Endothelial cell of umbilical vein (primary cell): ENCODE results near the gene PNPLA1. TPM values are rescaled to one million over a fixed set of nuclear protein-coding genes. Genes with fewer than 3 reads are reported as not detected.
A peak's percentile ranks its signal among the peaks of the same experiment; 100 is the strongest.

Source experiments
- BruUV-seq: library from RNA; stranded (reverse); fragments of 400-500 nt; replicated peaks from 2 replicates; lab custom pipeline; 2021; lab: Mats Ljungman, UMichigan
- CTCF ChIA-PET: fragments of 300-600, 350-600 bp; sonication (Branson Sonifier 250); formaldehyde crosslinking; loops from one replicate; lab custom pipeline; 2021; ENCODE audit warnings: antibody characterized with exemption, inconsistent platforms; lab: Charles Lee
- POLR2A ChIA-PET: fragments of 300-600, 350-600 bp; sonication (Branson Sonifier 250); formaldehyde crosslinking; loops from one replicate; lab custom pipeline; 2021; ENCODE audit warnings: antibody characterized with exemption, inconsistent platforms; lab: Charles Lee
- DNase-seq: peaks from one replicate; pipeline ENCODE4 v3.0.0-alpha.2; 2011; ENCODE audit warnings: low read depth, low spot score
- FAIRE-seq: peaks from 2 replicates; lab custom pipeline; 2011; peaks lifted over from hg19 to GRCh38; lab: Jason Lieb, UNC
- H2AFZ ChIP-seq: 2 replicates; pipeline ENCODE4 v1.6.0; 2012; ENCODE audit warnings: low read depth, low read length, control low read depth, inconsistent platforms
- H3K27ac ChIP-seq: 2 replicates; pipeline ENCODE4 v1.5.1; 2011; ENCODE audit warnings: low read depth, mild to moderate bottlenecking, control low read depth, low read length, moderate library complexity; ENCODE audit not compliant: insufficient read depth
- H3K27me3 ChIP-seq, 2 experiments: 2 replicates each; pipeline versions ENCODE4 v1.6.0 to v1.6.1; 2011; ENCODE audit warnings: low read length in 2 of 2, mixed read lengths in 1 of 2; ENCODE audit not compliant: control insufficient read depth in 2 of 2, insufficient read depth in 2 of 2
- H3K36me3 ChIP-seq, 2 experiments: 2 replicates in 1 of 2; 3 replicates in 1 of 2; pipeline ENCODE4 v1.5.1; 2011; ENCODE audit warnings: low read length in 2 of 2, mild to moderate bottlenecking in 1 of 2, moderate library complexity in 1 of 2; ENCODE audit not compliant: control insufficient read depth in 2 of 2, insufficient read depth in 2 of 2; ENCODE audit errors: extremely low read depth in 1 of 2
- H3K4me1 ChIP-seq: 3 replicates; pipeline ENCODE4 v1.5.1; 2011; ENCODE audit warnings: mild to moderate bottlenecking, low read length; ENCODE audit not compliant: control insufficient read depth, insufficient read depth; ENCODE audit errors: extremely low read depth
- H3K4me2 ChIP-seq: 2 replicates; pipeline ENCODE4 v1.6.1; 2011; ENCODE audit warnings: low read length, control low read depth, mixed read lengths; ENCODE audit not compliant: insufficient read depth
- H3K4me3 ChIP-seq, 3 experiments: fragments of 200-600 bp in 1 of 3; sonication (generic), shearing (Covaris generic) in 1 of 3; replicated peaks in 1 of 3; 2 replicates each; pipeline ENCODE4 v1.5.1; 2011 to 2016; ENCODE audit warnings: control low read depth in 3 of 3, low read length in 3 of 3, mild to moderate bottlenecking in 2 of 3, inconsistent platforms in 1 of 3, low read depth in 1 of 3, moderate library complexity in 1 of 3; ENCODE audit not compliant: insufficient read depth in 1 of 3
- H3K79me2 ChIP-seq: 2 replicates; pipeline ENCODE4 v1.6.0; 2012; ENCODE audit warnings: low read length, inconsistent platforms; ENCODE audit not compliant: control insufficient read depth, insufficient read depth
- H3K9ac ChIP-seq: replicated peaks from 2 replicates; pipeline ENCODE3; 2011; ENCODE audit warnings: low read length, control low read depth; ENCODE audit not compliant: insufficient read depth; ENCODE audit errors: extremely low read depth
- H3K9me1 ChIP-seq: replicated peaks from 3 replicates; pipeline ENCODE4 v1.6.0; 2011; ENCODE audit warnings: mild to moderate bottlenecking, low read length; ENCODE audit not compliant: control insufficient read depth, insufficient read depth; ENCODE audit errors: extremely low read depth
- H3K9me3 ChIP-seq: replicated peaks from 2 replicates; pipeline ENCODE4 v1.5.1; 2012; ENCODE audit warnings: low read length, inconsistent platforms; ENCODE audit not compliant: control insufficient read depth, insufficient read depth
- H4K20me1 ChIP-seq: replicated peaks from 2 replicates; pipeline ENCODE3; 2011; ENCODE audit warnings: mild to moderate bottlenecking, low read length; ENCODE audit not compliant: control insufficient read depth, insufficient read depth; ENCODE audit errors: extremely low read depth
- CTCF ChIP-seq, 2 donors: IDR thresholded peaks; 1 replicate in 1 of 2; 2 replicates in 1 of 2; pipeline ENCODE4 v1.5.1; 2011; ENCODE audit warnings: low read length in 2 of 2, mild to moderate bottlenecking in 2 of 2, moderate library complexity in 2 of 2, control low read depth in 1 of 2, inconsistent platforms in 1 of 2, low read depth in 1 of 2; ENCODE audit not compliant: insufficient read depth in 1 of 2; ENCODE audit errors: extremely low read depth in 1 of 2
- GATA2 ChIP-seq: IDR thresholded peaks from 2 replicates; pipeline ENCODE4 v1.7.0; 2011; ENCODE audit warnings: low read depth, mild to moderate bottlenecking, moderate library complexity, mixed read lengths, low read length; ENCODE audit not compliant: insufficient read length, insufficient read depth
- MAX ChIP-seq: IDR thresholded peaks from 2 replicates; pipeline ENCODE4 v1.6.1; 2011; ENCODE audit not compliant: insufficient read depth, insufficient read length
- POLR2A ChIP-seq: IDR thresholded peaks from 2 replicates; pipeline ENCODE4 v1.6.1; 2012; ENCODE audit warnings: low read depth, mild to moderate bottlenecking, control low read depth, low read length
- POLR2AphosphoS5 ChIP-seq: IDR thresholded peaks from 2 replicates; pipeline ENCODE4 v1.6.1; 2012; ENCODE audit warnings: low read depth, mild to moderate bottlenecking, control low read depth, low read length, moderate library complexity; ENCODE audit not compliant: insufficient read depth
- dilution Hi-C: fragments of 300-500 bp; cut with MboI; formaldehyde crosslinking; loops from one replicate; pipeline ENCODE4 v1.15.0; 2019; ENCODE audit warnings: low sequenced_read_pairs; ENCODE audit not compliant: extremely low pct_ligation_motif_present
- intact Hi-C: fragments of 100-400 bp; cut with micrococcal nuclease; formaldehyde crosslinking; loops from one replicate; pipeline ENCODE4 v1.10.0; 2022
- polyA plus RNA-seq, 4 experiments: library from polyadenylated mRNA; depleted of rRNA in 3 of 4; stranded (reverse) in 3 of 4; unstranded in 1 of 4; fragments of >200 nt; gene quantifications; 2 replicates each; pipeline versions ENCODE4 v1.2.1 to v1.2.3, GENCODE V29; 2011 to 2012; ENCODE audit warnings: missing spikeins in 1 of 4
- total RNA-seq: library from RNA; stranded (reverse); gene quantifications from 2 replicates; pipeline ENCODE4 v1.2.3, GENCODE V29; 2021

PNPLA1 gene
- total and polyA plus RNA-seq, 2 donors (not counting 3 experiments of a cell fraction or from before 2014, with no cell fraction given): not detected

GRCh38 chr6:36244641-36245280, 25.1 kb upstream of the PNPLA1 start:
- H3K9me3 ChIP-seq: no peaks in the 10 kb centered on the region
- CTCF ChIA-PET: interaction anchor here (0.9 to 3.1 kb wide), 4 partner anchors 11 to 123 kb away, joined by 3 to 19 read pairs (median 3); no protein-coding TSS in a partner anchor
- peaks cover 46% of the 10 kb centered on the region for H3K4me1 ChIP-seq
- H4K20me1 ChIP-seq: no peaks in the 10 kb centered on the region
- H3K9ac ChIP-seq: peak overlapping the region; percentile 76
- peak; percentile 86 for DNase-seq
- intact Hi-C loops (no loop called here), dilution Hi-C loops (no loop called here)
- no peaks in the 10 kb centered on the region for H3K79me2 ChIP-seq
- no peaks in the 10 kb centered on the region for H3K9me1 ChIP-seq
- TF ChIP-seq POLR2AphosphoS5: peak; percentile 30
- peak; percentile 48 for TF ChIP-seq POLR2A
- TF ChIP-seq GATA2: no peak
- BruUV-seq: no TSS peak
- H3K4me2 ChIP-seq: peak overlapping the region; percentile 59
- H3K36me3 ChIP-seq: no peaks in the 10 kb centered on the region
- peak; percentile 89 for FAIRE-seq
- peak overlapping the region; percentile 84 for H2AFZ ChIP-seq
- peak overlapping the region; percentile 88 for H3K27ac ChIP-seq
- no peaks in the 10 kb centered on the region for H3K27me3 ChIP-seq
- POLR2A ChIA-PET: interaction anchor here (0.7 to 1.2 kb wide), 2 partner anchors 113 to 1819 kb away, joined by 3 to 4 read pairs; partner anchors contain the start of gene RPS10
- H3K4me3 ChIP-seq: no peak overlapping the region

- H3K36me3 ChIP-seq: no peaks in the 10 kb centered on the region
- no peaks in the 10 kb centered on the region for H3K79me2 ChIP-seq
- no peak for FAIRE-seq
- peak overlapping the region; percentile 76 for H3K9ac ChIP-seq
- CTCF ChIA-PET: interaction anchor here (0.9 to 3.1 kb wide), 5 partner anchors 12 to 124 kb away, joined by 3 to 19 read pairs (median 3); no protein-coding TSS in a partner anchor
- no peak overlapping the region for H3K4me3 ChIP-seq
- H2AFZ ChIP-seq: peak overlapping the region; percentile 38
- H3K4me2 ChIP-seq: peak overlapping the region; percentile 19
- no peaks in the 10 kb centered on the region for H3K9me3 ChIP-seq
- H3K9me1 ChIP-seq: no peaks in the 10 kb centered on the region
- dilution Hi-C loops: no loop called here
- POLR2A ChIA-PET: interaction anchor here (0.7 to 1.2 kb wide), 2 partner anchors 114 to 1820 kb away, joined by 3 to 4 read pairs; partner anchors contain the start of gene RPS10
- no TSS peak for BruUV-seq
- H4K20me1 ChIP-seq: no peaks in the 10 kb centered on the region
- no peaks in the 10 kb centered on the region for H3K27me3 ChIP-seq
- DNase-seq: no peak
- peak overlapping the region; percentile 88 for H3K27ac ChIP-seq
- H3K4me1 ChIP-seq: peaks cover 46% of the 10 kb centered on the region
- TF ChIP-seq CTCF (IDR thresholded peaks at IDR 0.05; ENCODE audit: extremely low read depth in 1 of 2, insufficient read depth in 1 of 2, low read depth in 1 of 2, low read length in 2 of 2) (peak; percentile 25 to 42), MAX (no peak)
- intact Hi-C loops: no loop called here
Measured at GRCh38 chr6:36245572-36246061, 24.2 kb upstream of the PNPLA1 start.
